HFFc6 (cell line): ENCODE measurements around the gene TBATA. TPM values are rescaled to one million over a fixed set of nuclear protein-coding genes. Genes with fewer than 3 reads are reported as not detected.

Source experiments
- DNase-seq: peaks from one replicate; pipeline ENCODE4 v3.0.0-alpha.2; 2018
- H3K27ac Mint-ChIP-seq: 2 replicates; pipeline ENCODE4 v1.8.0; 2020; ENCODE audit warnings: mild to moderate bottlenecking, mixed read lengths
- H3K27me3 Mint-ChIP-seq: 2 replicates; pipeline ENCODE4 v1.8.0; 2021; ENCODE audit warnings: mild to moderate bottlenecking, moderate library complexity, mixed read lengths; ENCODE audit not compliant: insufficient read depth
- H3K36me3 Mint-ChIP-seq: 2 replicates; pipeline ENCODE4 v1.8.0; 2021; ENCODE audit warnings: low read depth, mixed read lengths
- H3K4me1 Mint-ChIP-seq: 2 replicates; pipeline ENCODE4 v1.8.0; 2020; ENCODE audit warnings: low read depth, mixed read lengths
- H3K4me3 Mint-ChIP-seq: 2 replicates; pipeline ENCODE4 v1.8.0; 2020; ENCODE audit warnings: mild to moderate bottlenecking, moderate library complexity, mixed read lengths
- H3K9me3 Mint-ChIP-seq: 2 replicates; pipeline ENCODE4 v1.8.0; 2020; ENCODE audit warnings: mild to moderate bottlenecking, mixed read lengths
- total RNA-seq, 6 experiments: library from RNA; stranded (reverse); fragmentation: NEBNext Ultra II Directional; extraction: Animal tissue kit (Norgen Biotek cat#: 25700); gene quantifications; 2 replicates in 1 of 6; 3 replicates in 5 of 6; pipeline ENCODE4 v1.2.3, GENCODE V29; 2021
- TF ChIP-seq, protein P1 (sequence below): fragments of 200-600 bp; sonication (generic); IDR thresholded peaks from 2 replicates; pipeline ENCODE4 v1.5.0; 2021; ENCODE audit warnings: antibody characterized with exemption, mild to moderate bottlenecking

TBATA gene
- total RNA-seq, 6 experiments from 2014 or later = not detected

DNA sequence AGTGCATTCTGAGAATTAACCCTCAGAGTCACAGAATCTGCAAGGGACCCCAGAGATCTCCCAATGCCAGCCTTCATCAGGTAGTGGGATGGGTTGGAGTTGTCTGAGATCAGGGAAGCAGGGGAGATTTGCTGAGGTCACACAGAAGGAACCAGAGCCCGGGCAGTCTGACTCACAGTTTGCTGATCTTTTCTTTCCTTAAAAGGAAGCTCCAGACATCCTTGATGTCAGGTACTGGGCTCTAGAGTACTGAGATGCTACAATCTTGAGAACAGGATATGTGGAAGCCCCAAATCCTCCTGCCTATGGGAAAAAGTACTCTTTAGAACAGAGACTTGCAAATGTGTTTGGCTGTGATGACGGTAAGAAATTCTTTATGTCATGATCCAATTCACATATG is 706 bp downstream of the TBATA start:
- H3K27ac Mint-ChIP-seq = no peak overlapping the region
- no peaks in the 10 kb centered on the region for H3K9me3 Mint-ChIP-seq
- H3K4me1 Mint-ChIP-seq = peaks cover 4% of the 10 kb centered on the region; the same call in 1 of the 2 replicates
- H3K27me3 Mint-ChIP-seq = peaks cover 48% of the 10 kb centered on the region
- no peak for DNase-seq
- no peak overlapping the region for H3K4me3 Mint-ChIP-seq
- H3K36me3 Mint-ChIP-seq = no peaks in the 10 kb centered on the region
- TF ChIP-seq, protein P1, sequence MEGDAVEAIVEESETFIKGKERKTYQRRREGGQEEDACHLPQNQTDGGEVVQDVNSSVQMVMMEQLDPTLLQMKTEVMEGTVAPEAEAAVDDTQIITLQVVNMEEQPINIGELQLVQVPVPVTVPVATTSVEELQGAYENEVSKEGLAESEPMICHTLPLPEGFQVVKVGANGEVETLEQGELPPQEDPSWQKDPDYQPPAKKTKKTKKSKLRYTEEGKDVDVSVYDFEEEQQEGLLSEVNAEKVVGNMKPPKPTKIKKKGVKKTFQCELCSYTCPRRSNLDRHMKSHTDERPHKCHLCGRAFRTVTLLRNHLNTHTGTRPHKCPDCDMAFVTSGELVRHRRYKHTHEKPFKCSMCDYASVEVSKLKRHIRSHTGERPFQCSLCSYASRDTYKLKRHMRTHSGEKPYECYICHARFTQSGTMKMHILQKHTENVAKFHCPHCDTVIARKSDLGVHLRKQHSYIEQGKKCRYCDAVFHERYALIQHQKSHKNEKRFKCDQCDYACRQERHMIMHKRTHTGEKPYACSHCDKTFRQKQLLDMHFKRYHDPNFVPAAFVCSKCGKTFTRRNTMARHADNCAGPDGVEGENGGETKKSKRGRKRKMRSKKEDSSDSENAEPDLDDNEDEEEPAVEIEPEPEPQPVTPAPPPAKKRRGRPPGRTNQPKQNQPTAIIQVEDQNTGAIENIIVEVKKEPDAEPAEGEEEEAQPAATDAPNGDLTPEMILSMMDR = no peak

DNA sequence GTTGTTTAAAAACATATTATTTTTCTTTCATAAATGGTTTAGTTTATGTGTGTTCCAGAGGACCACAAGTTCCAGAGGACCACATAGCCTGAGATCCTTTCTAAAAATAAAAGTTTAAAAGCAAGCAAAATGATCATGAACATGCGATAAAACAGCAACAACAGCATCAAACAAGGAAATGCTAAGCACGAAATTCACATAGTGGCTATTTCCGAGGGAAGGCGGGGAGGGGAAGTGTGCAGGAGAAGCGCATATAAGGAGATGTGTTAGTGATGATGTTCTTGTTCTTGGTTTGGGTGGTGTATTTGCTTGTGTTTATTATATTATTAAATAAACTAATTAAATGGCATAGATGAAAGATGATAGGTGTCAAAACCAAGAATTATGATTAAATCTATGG is 1.2 kb downstream of the TBATA start:
- peaks cover 46% of the 10 kb centered on the region for H3K27me3 Mint-ChIP-seq
- no peak for DNase-seq
- TF ChIP-seq, protein P1 = no peak
- peaks cover 4% of the 10 kb centered on the region; the same call in 1 of the 2 replicates for H3K4me1 Mint-ChIP-seq
- no peak overlapping the region for H3K27ac Mint-ChIP-seq
- no peak overlapping the region for H3K4me3 Mint-ChIP-seq
- no peaks in the 10 kb centered on the region for H3K9me3 Mint-ChIP-seq
- no peaks in the 10 kb centered on the region for H3K36me3 Mint-ChIP-seq

DNA sequence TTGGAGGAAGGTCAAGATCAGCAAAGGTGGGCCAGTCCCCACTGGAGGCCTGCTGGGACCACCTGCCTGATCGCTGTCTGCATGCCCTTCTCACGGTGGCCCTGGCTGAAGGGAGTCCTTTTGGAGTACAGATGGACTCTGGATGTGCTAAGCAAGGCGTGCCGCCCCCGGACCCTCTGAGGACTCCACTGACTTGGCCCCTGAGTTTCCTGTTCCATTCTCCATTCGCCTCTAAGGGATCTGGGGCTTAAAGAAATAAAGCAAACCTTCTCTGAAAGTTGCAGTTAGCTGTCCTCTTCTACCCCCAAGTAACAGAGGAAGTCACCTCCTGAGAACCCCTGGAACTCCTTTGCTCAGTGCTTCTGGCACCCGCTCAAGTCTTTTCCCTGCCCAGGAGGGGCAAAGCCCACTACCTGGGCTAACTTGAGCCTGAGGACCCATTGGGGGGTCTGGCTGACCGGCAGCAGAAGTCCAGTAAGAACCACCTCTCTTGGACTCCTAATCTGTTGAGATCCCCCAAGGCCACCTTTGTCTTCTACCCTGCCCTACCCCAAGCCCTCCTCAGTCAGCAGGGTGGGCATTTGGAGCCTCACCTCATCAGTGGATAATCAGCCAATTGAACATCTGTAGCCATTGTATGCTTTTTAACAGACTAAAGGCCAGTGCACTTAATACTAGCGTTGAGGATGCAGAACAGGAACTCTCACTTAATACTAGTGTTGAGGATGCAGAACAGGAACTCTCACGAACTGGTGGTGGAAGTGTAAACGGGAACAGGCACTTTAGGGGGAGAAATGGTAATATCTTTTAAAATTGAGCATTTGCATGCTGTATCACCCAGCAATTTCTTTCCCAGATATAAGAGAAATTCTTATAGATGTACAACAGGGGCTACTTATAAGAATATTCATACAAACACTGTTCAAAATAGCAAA is 2.2 kb downstream of the TBATA start:
- H3K9me3 Mint-ChIP-seq = no peaks in the 10 kb centered on the region
- peaks cover 43% of the 10 kb centered on the region for H3K27me3 Mint-ChIP-seq
- H3K4me3 Mint-ChIP-seq = no peak overlapping the region
- H3K36me3 Mint-ChIP-seq = no peaks in the 10 kb centered on the region
- H3K27ac Mint-ChIP-seq = no peak overlapping the region
- no peak for DNase-seq
- peaks cover 4% of the 10 kb centered on the region; the same call in 1 of the 2 replicates for H3K4me1 Mint-ChIP-seq
- TF ChIP-seq, protein P1 = no peak

DNA sequence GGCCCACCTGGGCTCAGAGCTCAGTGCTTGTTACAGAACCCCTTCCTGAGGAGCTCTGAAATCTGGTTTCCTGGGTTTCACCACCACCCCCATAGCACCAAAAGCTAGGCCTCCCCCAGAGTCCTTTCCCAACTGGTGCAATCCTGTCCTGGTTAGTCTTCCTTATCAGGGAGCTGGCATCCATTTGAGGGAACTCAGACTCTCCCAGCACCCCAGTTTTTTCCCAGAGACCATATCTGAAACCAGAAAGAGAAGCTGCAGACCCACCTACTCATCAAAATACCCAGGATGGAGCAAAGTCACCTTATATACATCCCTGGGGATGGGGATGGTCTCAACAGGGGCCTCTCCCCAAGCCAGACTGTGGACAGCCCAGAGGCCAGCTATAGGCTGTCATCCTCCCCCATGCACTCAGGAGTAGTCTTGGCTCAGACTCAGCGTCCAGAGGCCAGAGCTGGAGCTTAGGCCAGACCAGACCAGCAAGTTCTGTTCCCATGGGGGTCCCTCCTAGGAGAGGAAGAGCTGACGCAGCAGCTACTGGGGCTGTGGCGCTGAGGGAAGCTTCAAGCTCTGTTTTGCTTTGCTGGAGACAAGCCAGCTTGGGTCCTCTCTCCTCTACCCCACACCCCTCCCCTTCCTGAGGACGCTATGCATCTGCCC is 3.0 kb downstream of the TBATA start:
- TF ChIP-seq, protein P1 = no peak
- H3K27ac Mint-ChIP-seq = no peak overlapping the region
- H3K27me3 Mint-ChIP-seq = peaks cover 50% of the 10 kb centered on the region
- H3K4me3 Mint-ChIP-seq = no peak overlapping the region
- DNase-seq = no peak
- peaks cover 4% of the 10 kb centered on the region; the same call in 1 of the 2 replicates for H3K4me1 Mint-ChIP-seq
- no peaks in the 10 kb centered on the region for H3K9me3 Mint-ChIP-seq
- H3K36me3 Mint-ChIP-seq = no peaks in the 10 kb centered on the region

DNA sequence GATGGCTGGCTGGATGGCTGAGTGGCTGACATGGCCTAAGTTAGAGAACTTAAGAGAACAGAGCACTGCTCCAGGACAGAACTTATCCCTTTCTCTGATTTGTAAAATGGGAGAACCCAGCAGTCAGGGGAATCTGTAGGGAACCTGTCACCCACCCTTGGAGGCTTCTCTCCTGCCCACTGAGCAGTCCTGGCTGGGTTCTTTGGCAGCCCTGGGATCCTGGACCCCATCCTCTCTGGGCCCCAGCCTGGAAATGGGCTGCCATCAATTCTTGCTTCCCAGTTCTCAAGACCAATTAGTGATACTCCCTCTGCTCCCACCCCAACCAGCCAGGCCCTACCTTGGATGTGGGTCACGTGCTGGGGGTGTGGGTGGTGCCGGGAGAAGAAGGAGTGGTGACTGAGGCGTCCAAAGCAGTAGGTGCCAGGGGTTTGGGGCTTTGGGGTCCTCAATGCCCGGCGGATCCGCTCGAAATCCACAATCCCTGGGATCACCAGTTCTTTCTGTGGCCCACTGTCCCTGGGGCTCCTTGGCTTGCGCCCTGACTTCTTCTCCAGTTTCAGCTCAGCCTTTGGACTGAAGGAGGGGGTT is 3.6 kb downstream of the TBATA start:
- no peak for DNase-seq
- no peaks in the 10 kb centered on the region for H3K36me3 Mint-ChIP-seq
- no peak overlapping the region for H3K27ac Mint-ChIP-seq
- H3K4me3 Mint-ChIP-seq = no peak overlapping the region
- no peaks in the 10 kb centered on the region for H3K9me3 Mint-ChIP-seq
- peaks cover 46% of the 10 kb centered on the region for H3K27me3 Mint-ChIP-seq
- no peaks in the 10 kb centered on the region for H3K4me1 Mint-ChIP-seq
- TF ChIP-seq, protein P1 = no peak
